ENCODE results near the gene LRFN2. TPM values are rescaled to one million over a fixed set of nuclear protein-coding genes. Genes with fewer than 3 reads are reported as not detected.

The LRFN2 gene
- polyA plus RNA-seq, 3 donors = not detected

DNA sequence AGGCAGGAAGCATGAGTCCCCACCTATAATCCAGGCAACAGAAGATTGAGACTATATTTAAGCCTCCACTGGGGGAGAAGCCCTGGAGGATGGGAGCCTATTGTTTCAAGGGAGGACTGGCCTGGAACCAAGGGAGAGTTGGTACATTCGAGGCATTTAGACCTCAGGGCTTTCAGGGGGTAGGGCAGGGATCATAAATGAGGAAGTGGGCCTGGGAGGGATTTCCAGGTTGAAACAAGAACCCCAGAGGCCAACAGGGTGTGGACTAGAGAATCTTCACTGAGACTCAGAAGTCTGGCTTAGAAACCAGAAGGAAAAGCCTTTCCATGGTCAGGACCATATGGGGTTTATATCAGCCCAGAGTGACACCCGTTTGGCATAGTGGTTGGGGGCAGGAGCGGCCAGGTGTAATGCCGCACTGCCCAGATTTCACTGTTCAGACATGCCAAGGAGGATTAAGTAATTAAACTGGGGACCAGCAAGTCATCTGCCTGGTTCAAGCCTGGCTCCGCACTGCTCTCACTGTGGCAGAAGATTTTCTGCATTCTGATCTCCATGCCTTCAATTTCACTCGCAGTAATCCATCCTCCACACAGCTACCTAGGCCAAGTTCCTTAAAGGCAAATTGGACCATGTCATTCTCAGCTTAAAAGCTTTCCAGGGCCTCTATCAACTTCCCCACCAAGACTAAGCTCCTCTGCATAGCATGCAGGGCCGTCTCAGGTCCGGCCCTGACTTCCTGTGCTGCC, 17.8 kb downstream of the LRFN2 start:
- no peaks in the 10 kb centered on the region for H3K36me3 ChIP-seq (replicated peaks in 1 of 2; ENCODE audit: control insufficient read depth in 1 of 2, insufficient read depth in 2 of 2, low read length in 2 of 2)
- 59% methylated on average over 7 of the region's 8 CpGs for WGBS (ENCODE audit: insufficient coverage)
- H3K4me1 ChIP-seq (ENCODE audit: control insufficient read depth in 1 of 2, insufficient read depth in 2 of 2, low read length in 2 of 2) = no peaks in the 10 kb centered on the region
- no peak overlapping the region for H3K27ac ChIP-seq (ENCODE audit: low read depth in 1 of 2, low read length in 2 of 2)
- no peaks in the 10 kb centered on the region for H4K20me1 ChIP-seq (ENCODE audit: insufficient read depth, low read length)
- H2AFZ ChIP-seq (ENCODE audit: insufficient read depth, low read depth, low read length, poor library complexity, severe bottlenecking) = no peak overlapping the region
- no peak overlapping the region for H3K9ac ChIP-seq (ENCODE audit: insufficient read depth, low read length, poor library complexity, severe bottlenecking)
- H3K27me3 ChIP-seq (ENCODE audit: control insufficient read depth in 2 of 2, insufficient read depth in 2 of 2, low read length in 2 of 2) = no peaks in the 10 kb centered on the region
- no peak for DNase-seq
- no peak overlapping the region for H3K4me3 Mint-ChIP-seq
- TF ChIP-seq, protein P1, sequence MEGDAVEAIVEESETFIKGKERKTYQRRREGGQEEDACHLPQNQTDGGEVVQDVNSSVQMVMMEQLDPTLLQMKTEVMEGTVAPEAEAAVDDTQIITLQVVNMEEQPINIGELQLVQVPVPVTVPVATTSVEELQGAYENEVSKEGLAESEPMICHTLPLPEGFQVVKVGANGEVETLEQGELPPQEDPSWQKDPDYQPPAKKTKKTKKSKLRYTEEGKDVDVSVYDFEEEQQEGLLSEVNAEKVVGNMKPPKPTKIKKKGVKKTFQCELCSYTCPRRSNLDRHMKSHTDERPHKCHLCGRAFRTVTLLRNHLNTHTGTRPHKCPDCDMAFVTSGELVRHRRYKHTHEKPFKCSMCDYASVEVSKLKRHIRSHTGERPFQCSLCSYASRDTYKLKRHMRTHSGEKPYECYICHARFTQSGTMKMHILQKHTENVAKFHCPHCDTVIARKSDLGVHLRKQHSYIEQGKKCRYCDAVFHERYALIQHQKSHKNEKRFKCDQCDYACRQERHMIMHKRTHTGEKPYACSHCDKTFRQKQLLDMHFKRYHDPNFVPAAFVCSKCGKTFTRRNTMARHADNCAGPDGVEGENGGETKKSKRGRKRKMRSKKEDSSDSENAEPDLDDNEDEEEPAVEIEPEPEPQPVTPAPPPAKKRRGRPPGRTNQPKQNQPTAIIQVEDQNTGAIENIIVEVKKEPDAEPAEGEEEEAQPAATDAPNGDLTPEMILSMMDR (IDR thresholded peaks at IDR 0.05) = no peak
- H3K79me2 ChIP-seq (ENCODE audit: insufficient read depth, low read length) = no peaks in the 10 kb centered on the region
- H3K9me3 ChIP-seq (replicated peaks in 1 of 2; ENCODE audit: control insufficient read depth in 1 of 2, insufficient read depth in 1 of 2, low read length in 2 of 2) = no peaks in the 10 kb centered on the region
- no peaks in the 10 kb centered on the region for H3K9me3 Mint-ChIP-seq
- peaks cover 3% of the 10 kb centered on the region for H3K4me1 Mint-ChIP-seq
- H3K4me2 ChIP-seq (replicated peaks; ENCODE audit: extremely low read depth, low read length, poor library complexity, severe bottlenecking) = no peak overlapping the region
- H3K36me3 Mint-ChIP-seq = no peaks in the 10 kb centered on the region
- peaks cover 2 to 5% (median 3%) of the 10 kb centered on the region in 3 donors for H3K27me3 Mint-ChIP-seq (ENCODE audit: low read depth in 3 of 3)
- H3K27ac Mint-ChIP-seq = peak overlapping the region in 1 of 7 donors; percentile 12
- intact Hi-C loops (cut with micrococcal nuclease) = no loop called here
- no peak overlapping the region for H3K4me3 ChIP-seq (replicated peaks in 1 of 3; ENCODE audit: low read depth in 2 of 3, low read length in 3 of 3)

DNA sequence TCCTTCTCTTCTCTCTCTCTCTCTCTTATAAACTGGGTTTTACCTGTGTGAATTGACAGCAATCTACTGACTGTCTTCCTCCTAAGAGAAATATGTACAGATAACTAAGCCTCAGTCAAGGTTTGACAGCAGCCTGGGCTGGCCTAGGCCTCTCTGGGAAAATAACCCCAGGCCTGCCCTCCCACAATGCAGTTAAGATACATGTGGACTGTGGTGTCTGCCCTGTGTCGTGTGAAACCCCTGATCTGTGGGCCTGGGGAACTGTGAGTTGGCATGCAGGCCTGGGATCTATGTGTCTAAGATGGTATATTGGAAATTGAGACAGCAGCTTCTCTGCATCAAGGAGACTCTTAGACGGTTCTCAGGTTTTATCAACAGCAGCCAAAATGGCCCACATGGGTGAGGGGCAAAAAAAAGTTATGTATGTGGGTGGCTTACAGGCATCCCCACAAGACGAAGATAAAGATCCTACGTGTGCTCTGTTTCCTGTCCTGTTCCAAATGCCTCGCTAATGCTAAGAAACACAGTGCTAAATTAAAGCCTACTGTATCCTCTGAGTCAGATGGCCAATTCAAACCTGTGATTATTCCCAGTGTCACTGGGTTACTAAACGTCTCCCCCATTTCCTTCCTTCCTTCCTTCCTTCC, 19.0 kb downstream of the LRFN2 start:
- no peaks in the 10 kb centered on the region for H3K36me3 ChIP-seq (replicated peaks in 1 of 2; ENCODE audit: control insufficient read depth in 1 of 2, insufficient read depth in 2 of 2, low read length in 2 of 2)
- peaks cover 3 to 7% (median 5%) of the 10 kb centered on the region in 3 donors for H3K27me3 Mint-ChIP-seq (ENCODE audit: low read depth in 3 of 3)
- H4K20me1 ChIP-seq (ENCODE audit: insufficient read depth, low read length) = no peaks in the 10 kb centered on the region
- 43% methylated on average over 6 of the region's 6 CpGs for WGBS (ENCODE audit: insufficient coverage)
- no peaks in the 10 kb centered on the region for H3K79me2 ChIP-seq (ENCODE audit: insufficient read depth, low read length)
- no peak overlapping the region for H3K9ac ChIP-seq (ENCODE audit: insufficient read depth, low read length, poor library complexity, severe bottlenecking)
- TF ChIP-seq, protein P1 (IDR thresholded peaks at IDR 0.05) = no peak
- no peaks in the 10 kb centered on the region for H3K9me3 ChIP-seq (replicated peaks in 1 of 2; ENCODE audit: control insufficient read depth in 1 of 2, insufficient read depth in 1 of 2, low read length in 2 of 2)
- no peaks in the 10 kb centered on the region for H3K27me3 ChIP-seq (ENCODE audit: control insufficient read depth in 2 of 2, insufficient read depth in 2 of 2, low read length in 2 of 2)
- no peaks in the 10 kb centered on the region for H3K9me3 Mint-ChIP-seq
- intact Hi-C loops (cut with micrococcal nuclease) = no loop called here
- peaks cover 3% of the 10 kb centered on the region for H3K4me1 Mint-ChIP-seq
- H3K27ac ChIP-seq (ENCODE audit: low read depth in 1 of 2, low read length in 2 of 2) = no peak overlapping the region
- H3K4me3 ChIP-seq (replicated peaks in 1 of 3; ENCODE audit: low read depth in 2 of 3, low read length in 3 of 3) = no peak overlapping the region
- no peak for DNase-seq
- no peak overlapping the region for H3K4me3 Mint-ChIP-seq
- no peaks in the 10 kb centered on the region for H3K36me3 Mint-ChIP-seq
- H2AFZ ChIP-seq (ENCODE audit: insufficient read depth, low read depth, low read length, poor library complexity, severe bottlenecking) = no peak overlapping the region
- H3K4me1 ChIP-seq (ENCODE audit: control insufficient read depth in 1 of 2, insufficient read depth in 2 of 2, low read length in 2 of 2) = no peaks in the 10 kb centered on the region
- no peak overlapping the region for H3K27ac Mint-ChIP-seq
- H3K4me2 ChIP-seq (replicated peaks; ENCODE audit: extremely low read depth, low read length, poor library complexity, severe bottlenecking) = no peak overlapping the region

All from CD14-positive monocyte (primary cell).